GM19463 (cell line): ENCODE results near the gene LENEP.

Experiments used
- ATAC-seq: cut with Tn5 transposase; IDR thresholded peaks from one replicate; pipeline ENCODE4 v1.9.1; 2021; ENCODE audit warnings: mild to moderate bottlenecking, moderate library complexity; ENCODE audit not compliant: unreplicated experiment

The LENEP gene

GRCh38 chr1:154996966-154997701, 3.7 kb downstream of the LENEP start:
- ATAC-seq: no peak

DNA sequence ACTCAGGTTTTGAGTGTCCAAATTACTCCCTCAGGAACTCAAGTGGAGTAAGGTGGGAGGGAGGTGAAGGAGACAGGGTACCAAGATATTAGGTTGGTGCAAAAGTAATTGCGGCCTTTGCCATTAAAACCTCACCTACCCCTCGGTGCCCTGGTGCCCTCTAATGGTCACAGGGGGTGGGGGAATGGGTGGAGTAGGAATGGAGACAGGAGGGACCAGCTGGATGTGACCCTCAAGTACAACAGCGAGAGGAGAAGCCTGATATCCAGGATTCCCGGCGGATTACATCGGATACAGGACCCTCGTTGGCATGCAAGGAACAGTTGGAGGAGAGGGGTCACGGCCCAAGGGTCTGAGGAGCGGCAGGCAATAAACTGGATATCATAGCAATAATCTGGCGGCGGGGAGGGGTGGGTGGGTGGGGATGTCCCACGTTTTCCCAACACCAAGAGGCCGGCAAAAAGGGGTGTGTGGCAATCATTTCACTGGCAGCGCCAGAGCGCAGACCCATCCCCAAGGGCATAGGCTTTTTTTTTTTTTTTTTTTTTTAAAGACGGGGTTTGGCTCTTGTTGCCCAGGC, 4.9 kb downstream of the LENEP start:
- no peak for ATAC-seq

DNA sequence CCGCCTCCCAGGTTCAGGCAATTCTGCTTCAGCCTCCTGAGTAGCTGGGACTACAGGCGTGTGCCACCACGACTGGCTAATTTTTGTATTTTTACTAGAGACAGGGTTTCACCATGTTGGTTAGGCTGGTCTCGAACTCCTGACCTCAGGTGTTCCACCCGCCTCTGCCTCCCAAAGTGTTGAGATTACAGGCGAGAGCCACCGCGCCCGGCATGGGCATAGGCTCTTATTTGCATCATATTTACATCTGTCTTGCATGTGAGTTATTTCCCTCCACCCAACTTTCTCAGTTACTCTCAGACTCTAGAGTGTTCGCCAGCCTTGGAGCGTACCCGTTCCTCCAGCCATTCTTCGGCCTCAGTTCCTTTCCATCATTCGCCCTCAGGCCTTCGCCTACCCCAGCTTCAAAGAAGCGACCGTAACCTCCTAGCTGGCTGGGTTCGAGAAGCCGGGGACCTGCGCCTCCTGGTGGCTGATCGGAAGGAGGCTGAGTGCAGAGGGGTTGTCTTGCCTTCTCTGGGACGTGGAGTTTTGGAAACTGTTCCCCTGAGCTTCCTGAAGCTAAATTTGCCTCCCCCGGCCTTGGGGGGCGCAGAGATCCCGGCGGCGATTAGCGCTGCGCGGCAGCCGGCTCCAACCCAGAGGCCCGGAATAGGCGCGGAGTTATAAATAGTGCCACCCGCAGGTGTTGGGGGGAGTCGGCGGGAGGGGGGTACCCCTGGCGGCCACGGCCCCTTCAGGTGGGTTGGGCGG, 5.6 kb downstream of the LENEP start:
- no peak for ATAC-seq

GRCh38 chr1:154999571-155000410, 6.4 kb downstream of the LENEP start:
- ATAC-seq: no peak

DNA sequence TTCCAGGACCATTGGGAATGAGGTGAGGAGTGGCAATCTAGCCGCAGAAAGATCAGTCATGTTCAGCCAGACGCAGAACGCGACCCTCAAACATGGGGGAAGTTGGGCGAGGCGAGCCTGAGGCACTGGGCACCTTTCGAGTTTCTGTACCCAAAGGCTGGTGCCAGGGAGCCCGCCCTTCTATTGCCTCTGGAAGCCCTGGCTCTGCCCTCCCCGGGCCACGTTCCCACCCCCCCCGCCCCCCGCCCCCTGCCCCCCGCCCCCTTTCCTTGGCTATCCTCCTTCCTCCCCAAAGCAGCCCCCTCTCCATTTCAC, 7.0 kb downstream of the LENEP start:
- ATAC-seq: no peak

- peak; percentile 39 for ATAC-seq
Measured at GRCh38 chr1:155000726-155001424, 7.5 kb downstream of the LENEP start.

GRCh38 chr1:155001425-155001674, 8.0 kb downstream of the LENEP start:
- ATAC-seq: no peak

GRCh38 chr1:155001675-155002463, 8.5 kb downstream of the LENEP start:
- ATAC-seq: peak; percentile 59

GRCh38 chr1:155002464-155003226, 9.3 kb downstream of the LENEP start, which contains the start of gene ZBTB7B:
ZBTB7B (plus strand) TSS chr1:155002802; CDS start chr1:155014661, 11,859 bp downstream.
- no peak for ATAC-seq

DNA sequence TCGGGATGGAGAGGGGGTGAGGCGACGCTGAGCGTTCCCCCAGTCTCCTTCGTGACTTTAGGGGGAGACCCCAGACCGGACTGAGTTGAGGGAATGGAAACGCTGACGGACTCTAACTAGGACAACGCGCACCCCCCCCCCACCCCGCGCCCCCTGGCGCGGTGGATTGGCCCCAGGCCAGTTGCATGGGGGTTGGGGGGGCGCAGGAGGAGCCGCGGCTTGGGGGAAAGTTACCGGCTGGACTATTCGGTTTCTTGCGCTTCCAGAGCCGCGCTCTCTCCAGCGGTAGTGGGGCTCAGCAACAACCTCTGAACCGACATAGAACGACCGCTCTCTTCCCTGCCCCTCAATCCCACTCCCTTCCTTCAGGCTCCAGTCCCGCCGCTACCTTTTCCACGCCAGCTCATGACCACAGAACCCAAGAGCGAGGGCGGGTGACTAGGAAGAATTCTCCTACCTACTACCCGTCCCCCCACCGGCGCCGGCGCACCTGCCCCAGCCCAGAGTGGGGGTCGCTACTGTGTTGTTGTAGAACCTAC, 9.9 kb downstream of the LENEP start:
- ATAC-seq: no peak

- no peak for ATAC-seq
Measured at GRCh38 chr1:155003766-155004351, 10.5 kb downstream of the LENEP start.

DNA sequence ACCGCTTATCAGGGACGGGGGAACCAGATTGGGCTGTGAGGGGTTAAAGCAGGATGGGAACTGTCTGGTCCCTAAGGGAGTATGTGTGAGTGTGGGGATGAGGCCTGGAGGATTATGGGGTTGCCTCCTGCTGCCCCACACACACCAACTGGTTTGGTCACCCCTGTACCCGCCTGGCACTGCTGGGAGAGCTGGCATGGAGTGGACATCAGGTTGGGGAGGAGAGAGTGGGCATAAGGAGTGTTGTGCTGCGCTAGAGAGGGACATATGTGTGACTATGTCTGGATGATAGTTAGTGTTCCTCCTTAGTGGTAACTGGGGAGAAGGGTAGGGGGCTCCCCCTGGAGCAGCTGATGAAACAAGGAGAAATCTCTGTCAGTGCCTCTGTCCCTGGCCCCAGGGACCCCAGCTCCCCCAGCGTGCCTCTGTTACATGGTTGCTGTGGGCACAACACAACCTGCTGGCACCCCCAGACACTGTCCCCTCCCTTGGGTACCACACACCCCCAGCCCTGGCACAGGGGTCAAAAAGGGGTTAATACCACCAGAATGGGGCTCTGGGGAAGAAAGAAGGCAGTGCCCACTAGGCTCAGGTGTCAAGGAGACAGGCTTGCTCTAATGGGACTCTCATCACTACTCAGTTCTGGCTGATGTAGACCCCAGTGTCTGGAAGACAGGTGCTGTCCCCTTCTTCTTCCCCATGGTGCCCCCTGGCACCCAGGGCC, 11.1 kb downstream of the LENEP start:
- ATAC-seq: no peak

GRCh38 chr1:155005076-155006011, 12.0 kb downstream of the LENEP start:
- ATAC-seq: no peak

- no peak for ATAC-seq
Measured at GRCh38 chr1:155006601-155007101, 13.3 kb downstream of the LENEP start.

DNA sequence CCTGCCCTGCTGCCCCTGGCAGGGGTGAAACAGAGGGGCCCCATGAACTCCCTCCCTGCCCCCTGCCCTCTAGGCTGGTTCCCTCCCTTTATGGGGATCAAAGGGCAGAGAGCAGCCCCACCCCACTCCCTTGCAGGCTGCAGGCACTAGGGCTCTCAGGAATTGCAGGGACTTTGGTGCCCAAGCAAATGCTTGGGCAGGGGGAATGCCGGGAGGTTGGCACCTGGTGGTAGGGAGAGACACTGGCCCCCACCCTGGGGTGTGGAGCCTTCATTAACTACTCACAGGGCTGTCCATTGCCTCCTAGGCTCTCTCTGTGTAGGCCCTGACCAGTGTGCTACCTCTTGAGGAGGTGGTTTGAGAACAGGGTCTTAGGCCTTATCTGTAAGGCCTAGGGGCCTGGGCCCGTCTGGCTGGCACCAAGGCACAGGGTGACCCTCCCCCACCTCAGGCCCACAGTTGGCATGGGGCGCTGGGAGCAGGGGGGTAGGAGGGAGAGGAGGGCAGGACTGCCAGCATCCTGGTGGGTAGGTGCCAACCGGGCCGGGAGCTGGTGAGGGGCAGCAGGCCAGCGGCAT, 14.0 kb downstream of the LENEP start:
- no peak for ATAC-seq
